Panc1 (cell line): ENCODE data around the gene DYTN. TPM values are rescaled to one million over a fixed set of nuclear protein-coding genes. Genes with fewer than 3 reads are reported as not detected.

ENCODE experiments used
- ATAC-seq: fragments of 200-7000 bp; cut with Tn5 transposase; 2 replicates; pipeline ENCODE4 v1.9.1; 2020; ENCODE audit warnings: mild to moderate bottlenecking, moderate library complexity
- BruUV-seq: library from RNA; stranded (reverse); fragments of 400-500 nt; replicated peaks from 2 replicates; lab custom pipeline; 2021; lab: Mats Ljungman, UMichigan
- CTCF ChIA-PET: fragments of 300-600 bp; sonication (Branson Sonifier 250); formaldehyde crosslinking; loops from one replicate; lab custom pipeline; 2022; ENCODE audit warnings: antibody characterized with exemption; lab: Charles Lee
- POLR2A ChIA-PET: fragments of 300-600 bp; sonication (Branson Sonifier 250); formaldehyde crosslinking; loops from one replicate; lab custom pipeline; 2022; ENCODE audit warnings: antibody characterized with exemption; lab: Charles Lee
- DNase-seq: peaks from one replicate; pipeline ENCODE4 v3.0.0-alpha.2; 2010; ENCODE audit warnings: low read depth, low spot score
- H3K27ac ChIP-seq: 2 replicates; pipeline ENCODE4 v1.5.1; 2011; ENCODE audit warnings: mild to moderate bottlenecking, low read length, inconsistent platforms
- H3K27me3 ChIP-seq: fragments of 200-500 bp; sonication (Bioruptor generic); 2 replicates; pipeline ENCODE4 v1.6.0; 2014; ENCODE audit warnings: low read length, inconsistent platforms; ENCODE audit not compliant: control insufficient read depth, insufficient read depth
- H3K36me3 ChIP-seq: fragments of 200-500 bp; sonication (Bioruptor generic); 2 replicates; pipeline ENCODE4 v1.5.1; 2014; ENCODE audit warnings: inconsistent platforms, mild to moderate bottlenecking, low read length, moderate library complexity; ENCODE audit not compliant: control insufficient read depth, insufficient read depth
- H3K4me1 ChIP-seq: 2 replicates; pipeline ENCODE4 v1.5.1; 2011; ENCODE audit warnings: inconsistent platforms, mild to moderate bottlenecking, low read length, moderate library complexity; ENCODE audit not compliant: control insufficient read depth, insufficient read depth
- H3K4me3 ChIP-seq, 2 experiments: 2 replicates each; pipeline ENCODE4 v1.5.1; 2011 to 2012; ENCODE audit warnings: low read depth in 2 of 2, low read length in 2 of 2, mild to moderate bottlenecking in 2 of 2, inconsistent platforms in 1 of 2, moderate library complexity in 1 of 2
- H3K9me3 ChIP-seq: fragments of 200-500 bp; sonication (Bioruptor generic); 2 replicates; pipeline ENCODE4 v1.5.1; 2014; ENCODE audit warnings: low read depth, mild to moderate bottlenecking, inconsistent platforms, low read length, moderate library complexity; ENCODE audit not compliant: control insufficient read depth, insufficient read depth
- POLR2AphosphoS5 ChIP-seq: IDR thresholded peaks from 2 replicates; pipeline ENCODE4 v1.6.1; 2012; ENCODE audit warnings: mild to moderate bottlenecking, low read depth, low read length, moderate library complexity
- SIN3A ChIP-seq: IDR thresholded peaks from 2 replicates; pipeline ENCODE4 v1.6.1; 2012; ENCODE audit warnings: low read depth, mild to moderate bottlenecking, low read length, moderate library complexity, borderline replicate concordance; ENCODE audit not compliant: insufficient read depth
- TCF7L2 ChIP-seq: IDR thresholded peaks from 2 replicates; pipeline ENCODE4 v1.6.1; 2011; ENCODE audit warnings: mild to moderate bottlenecking, low read depth, low read length, inconsistent platforms
- in situ Hi-C: cut with HindIII; loops from 2 replicates; pipeline ENCODE4 v1.10.0; 2016; ENCODE audit warnings: low sequenced_read_pairs, low pct_unique_long_range_greater_than_20kb
- intact Hi-C: fragments of 100-400 bp; cut with micrococcal nuclease; formaldehyde crosslinking; loops from one replicate; pipeline ENCODE4 v1.10.0; 2022; ENCODE audit not compliant: unreplicated experiment
- total RNA-seq: library from RNA; stranded (reverse); gene quantifications from one replicate; pipeline ENCODE4 v1.2.1, GENCODE V29; 2021; ENCODE audit not compliant: unreplicated experiment
- TF ChIP-seq, protein P1 (sequence below): fragments of 450-650 bp; IDR thresholded peaks from 2 replicates; pipeline ENCODE4 v1.5.1; 2017; ENCODE audit warnings: mild to moderate bottlenecking
- TF ChIP-seq, protein P2 (sequence below), 2 experiments: IDR thresholded peaks; 2 replicates each; pipeline ENCODE4 v1.6.1; 2011 to 2012; ENCODE audit warnings: low read depth in 2 of 2, control low read depth in 1 of 2, low read length in 1 of 2, mild to moderate bottlenecking in 1 of 2, moderate library complexity in 1 of 2; ENCODE audit not compliant: insufficient read depth in 1 of 2

The DYTN gene
- total RNA-seq, 1 experiment from 2014 or later, result not detected

DNA sequence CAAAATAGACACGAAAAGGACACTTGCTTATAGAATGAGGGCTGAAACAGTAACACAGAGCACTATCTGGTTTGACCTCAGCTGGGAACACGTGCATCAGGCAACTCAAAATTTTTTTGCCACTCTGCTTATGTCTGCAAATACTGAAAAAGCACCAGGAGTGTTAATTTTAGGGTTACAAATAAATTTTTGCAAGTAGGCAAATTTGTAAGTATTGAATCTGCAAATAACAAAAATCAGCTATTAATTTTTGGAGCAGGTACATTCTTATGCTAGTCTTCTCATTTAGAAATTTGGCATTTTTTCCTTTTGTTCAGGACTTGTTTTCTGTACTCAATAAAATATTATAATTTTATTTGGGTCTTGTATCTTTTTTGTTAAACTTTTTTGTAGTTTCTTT, 29.7 kb downstream of the DYTN start:
- no TSS peak for BruUV-seq
- Histone ChIP-seq H3K27ac (no peak overlapping the region), H3K9me3 (no peaks in the 10 kb centered on the region), H3K4me3 (no peak overlapping the region), H3K4me1 (no peaks in the 10 kb centered on the region), H3K36me3 (no peaks in the 10 kb centered on the region), H3K27me3 (no peaks in the 10 kb centered on the region)
- no peak for TF ChIP-seq POLR2AphosphoS5
- TF ChIP-seq, protein P1, sequence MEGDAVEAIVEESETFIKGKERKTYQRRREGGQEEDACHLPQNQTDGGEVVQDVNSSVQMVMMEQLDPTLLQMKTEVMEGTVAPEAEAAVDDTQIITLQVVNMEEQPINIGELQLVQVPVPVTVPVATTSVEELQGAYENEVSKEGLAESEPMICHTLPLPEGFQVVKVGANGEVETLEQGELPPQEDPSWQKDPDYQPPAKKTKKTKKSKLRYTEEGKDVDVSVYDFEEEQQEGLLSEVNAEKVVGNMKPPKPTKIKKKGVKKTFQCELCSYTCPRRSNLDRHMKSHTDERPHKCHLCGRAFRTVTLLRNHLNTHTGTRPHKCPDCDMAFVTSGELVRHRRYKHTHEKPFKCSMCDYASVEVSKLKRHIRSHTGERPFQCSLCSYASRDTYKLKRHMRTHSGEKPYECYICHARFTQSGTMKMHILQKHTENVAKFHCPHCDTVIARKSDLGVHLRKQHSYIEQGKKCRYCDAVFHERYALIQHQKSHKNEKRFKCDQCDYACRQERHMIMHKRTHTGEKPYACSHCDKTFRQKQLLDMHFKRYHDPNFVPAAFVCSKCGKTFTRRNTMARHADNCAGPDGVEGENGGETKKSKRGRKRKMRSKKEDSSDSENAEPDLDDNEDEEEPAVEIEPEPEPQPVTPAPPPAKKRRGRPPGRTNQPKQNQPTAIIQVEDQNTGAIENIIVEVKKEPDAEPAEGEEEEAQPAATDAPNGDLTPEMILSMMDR, result no peak
- TF ChIP-seq SIN3A, result no peak
- TF ChIP-seq, protein P2, sequence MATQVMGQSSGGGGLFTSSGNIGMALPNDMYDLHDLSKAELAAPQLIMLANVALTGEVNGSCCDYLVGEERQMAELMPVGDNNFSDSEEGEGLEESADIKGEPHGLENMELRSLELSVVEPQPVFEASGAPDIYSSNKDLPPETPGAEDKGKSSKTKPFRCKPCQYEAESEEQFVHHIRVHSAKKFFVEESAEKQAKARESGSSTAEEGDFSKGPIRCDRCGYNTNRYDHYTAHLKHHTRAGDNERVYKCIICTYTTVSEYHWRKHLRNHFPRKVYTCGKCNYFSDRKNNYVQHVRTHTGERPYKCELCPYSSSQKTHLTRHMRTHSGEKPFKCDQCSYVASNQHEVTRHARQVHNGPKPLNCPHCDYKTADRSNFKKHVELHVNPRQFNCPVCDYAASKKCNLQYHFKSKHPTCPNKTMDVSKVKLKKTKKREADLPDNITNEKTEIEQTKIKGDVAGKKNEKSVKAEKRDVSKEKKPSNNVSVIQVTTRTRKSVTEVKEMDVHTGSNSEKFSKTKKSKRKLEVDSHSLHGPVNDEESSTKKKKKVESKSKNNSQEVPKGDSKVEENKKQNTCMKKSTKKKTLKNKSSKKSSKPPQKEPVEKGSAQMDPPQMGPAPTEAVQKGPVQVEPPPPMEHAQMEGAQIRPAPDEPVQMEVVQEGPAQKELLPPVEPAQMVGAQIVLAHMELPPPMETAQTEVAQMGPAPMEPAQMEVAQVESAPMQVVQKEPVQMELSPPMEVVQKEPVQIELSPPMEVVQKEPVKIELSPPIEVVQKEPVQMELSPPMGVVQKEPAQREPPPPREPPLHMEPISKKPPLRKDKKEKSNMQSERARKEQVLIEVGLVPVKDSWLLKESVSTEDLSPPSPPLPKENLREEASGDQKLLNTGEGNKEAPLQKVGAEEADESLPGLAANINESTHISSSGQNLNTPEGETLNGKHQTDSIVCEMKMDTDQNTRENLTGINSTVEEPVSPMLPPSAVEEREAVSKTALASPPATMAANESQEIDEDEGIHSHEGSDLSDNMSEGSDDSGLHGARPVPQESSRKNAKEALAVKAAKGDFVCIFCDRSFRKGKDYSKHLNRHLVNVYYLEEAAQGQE (IDR thresholded peaks at IDR 0.05; ENCODE audit: insufficient read depth in 1 of 2, low read depth in 2 of 2, low read length in 1 of 2), result no peak
- TF ChIP-seq TCF7L2, result no peak
- ATAC-seq (no peak), DNase-seq (no peak)
- in situ Hi-C loops (no loop called here), intact Hi-C loops (no loop called here)
- POLR2A ChIA-PET, result no interaction called here
- CTCF ChIA-PET, result no interaction called here

DNA sequence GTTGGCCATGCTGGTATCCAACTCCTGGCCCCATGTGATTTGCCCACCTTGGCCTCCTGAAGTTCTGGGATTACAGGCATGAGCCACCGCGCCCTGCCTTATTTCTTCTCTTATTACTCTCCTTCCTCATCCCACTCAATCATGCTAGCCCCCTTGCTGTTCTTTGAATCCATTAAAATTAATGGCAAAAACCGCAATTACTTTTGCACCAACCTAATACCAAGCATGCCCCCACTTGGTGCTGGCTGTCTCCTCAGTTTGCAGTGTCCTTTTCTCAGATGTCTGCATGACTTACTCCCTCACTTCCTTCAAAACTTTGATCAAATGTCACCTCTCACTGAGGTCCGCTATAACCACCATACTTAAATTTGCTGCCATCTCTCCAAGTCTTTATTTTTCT, 34.6 kb downstream of the DYTN start:
- no peak for DNase-seq
- in situ Hi-C loops (no loop called here), intact Hi-C loops (no loop called here)
- H3K4me3 ChIP-seq, result no peak overlapping the region
- ChIA-PET POLR2A (no interaction called here), CTCF (no interaction called here)
- no peak for ATAC-seq
- BruUV-seq, result no TSS peak
- TF ChIP-seq POLR2AphosphoS5 (no peak), TCF7L2 (no peak), SIN3A (no peak)
- TF ChIP-seq, protein P1, result no peak
- TF ChIP-seq, protein P2 (IDR thresholded peaks at IDR 0.05; ENCODE audit: insufficient read depth in 1 of 2, low read depth in 2 of 2, low read length in 1 of 2), result no peak
- H3K4me1 ChIP-seq, result no peaks in the 10 kb centered on the region
- no peaks in the 10 kb centered on the region for H3K36me3 ChIP-seq
- no peaks in the 10 kb centered on the region for H3K9me3 ChIP-seq
- H3K27ac ChIP-seq, result no peak overlapping the region
- no peaks in the 10 kb centered on the region for H3K27me3 ChIP-seq
